NCI-H1092 (cell line): ENCODE results near the gene ARHGEF37.
"Not testable (repeated sequence)": the region's sequence is repeated elsewhere in the genome, so short reads cannot be mapped to it uniquely, and the experiment has no call there.

ENCODE experiments used
- DNase-seq: peaks from one replicate; lab custom pipeline; 2025; lab: John Stamatoyannopoulos, UW

ARHGEF37 gene

DNA sequence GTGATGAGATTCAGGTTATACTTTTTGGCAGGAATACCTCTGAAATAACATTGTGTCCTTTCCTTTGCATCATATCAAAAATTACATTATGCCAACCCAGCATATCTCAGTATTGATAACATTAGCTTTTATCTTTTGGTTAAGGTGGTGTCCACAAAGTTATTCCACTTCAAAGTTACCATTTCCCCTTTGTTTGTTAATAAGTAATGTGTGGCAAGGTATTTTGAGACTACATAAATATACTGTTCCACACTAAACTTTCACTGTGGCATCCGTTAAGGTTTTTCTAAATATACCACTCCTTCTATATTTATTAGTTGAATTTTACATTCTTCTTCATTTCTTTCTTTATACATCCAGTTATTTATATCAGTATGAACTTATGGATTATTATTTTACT lies 14.1 kb upstream of the ARHGEF37 start:
- DNase-seq, result no peak

DNA sequence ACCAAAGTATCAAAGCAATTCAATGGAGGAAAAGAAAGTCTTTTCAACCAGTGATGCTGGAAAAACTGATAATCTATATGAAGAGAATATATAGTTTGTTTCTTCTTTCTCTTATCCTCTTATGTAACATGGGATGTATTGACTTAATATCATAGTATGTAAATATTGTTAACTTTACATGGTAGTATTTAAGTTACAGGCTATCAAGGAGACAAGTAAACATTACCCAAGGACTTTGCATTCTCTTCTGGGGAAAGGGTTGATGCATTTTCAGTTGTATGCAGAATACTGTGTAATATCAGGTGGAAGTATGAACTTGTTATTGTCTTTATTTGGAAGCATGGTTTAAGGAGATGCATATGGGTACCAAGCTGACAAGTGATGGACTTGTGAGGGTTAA lies 9.1 kb upstream of the ARHGEF37 start:
- no peak for DNase-seq

DNA sequence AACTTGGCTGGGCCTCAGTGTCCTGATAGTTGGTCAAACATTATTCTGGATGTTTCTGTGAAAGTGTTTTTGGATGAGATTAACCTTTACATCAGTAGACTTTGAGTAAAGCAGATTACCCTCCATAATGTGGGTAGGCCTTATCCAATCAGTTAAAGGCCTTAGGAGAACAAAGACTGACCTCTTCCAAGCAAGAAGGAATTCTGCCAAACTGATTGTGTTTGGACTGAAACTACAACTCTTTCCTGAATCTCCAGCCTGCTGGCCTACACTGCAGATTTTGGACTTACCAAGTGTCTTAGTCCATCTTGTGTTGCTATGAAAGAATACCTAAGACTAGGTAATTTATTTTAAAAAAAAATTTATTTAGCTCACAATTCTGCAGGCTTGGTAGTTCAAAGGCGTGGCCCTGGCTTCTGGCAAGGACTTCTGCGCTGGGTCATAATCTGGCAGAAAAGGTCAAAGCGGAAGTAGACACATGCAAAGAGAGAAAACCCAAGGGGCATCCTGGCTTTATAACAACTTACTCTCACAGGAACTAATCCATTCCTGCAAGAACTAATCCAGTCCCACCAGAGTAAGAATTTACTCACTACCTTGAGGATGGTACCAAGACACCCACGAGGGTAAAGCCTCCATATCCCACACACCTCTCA lies 8.6 kb upstream of the ARHGEF37 start:
- DNase-seq, result no peak

DNA sequence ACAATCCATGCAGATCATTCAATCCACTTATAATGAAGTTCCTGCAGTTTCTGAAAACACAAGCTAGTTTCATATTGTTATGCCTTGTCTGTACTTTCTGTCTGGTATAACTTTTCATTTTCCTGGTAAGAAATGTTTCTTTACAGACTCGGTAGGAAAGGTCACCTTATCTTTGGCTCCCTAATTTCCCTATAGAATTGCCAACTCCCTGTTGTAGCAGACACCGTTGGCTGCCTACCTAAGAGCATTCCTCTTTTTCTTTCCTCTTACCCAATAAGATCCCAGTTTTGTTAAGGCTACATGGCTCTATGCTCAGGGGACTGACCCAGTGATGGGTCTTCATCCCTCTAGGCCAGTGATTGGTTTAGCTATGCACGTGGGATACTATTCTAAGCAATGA lies 6.2 kb upstream of the ARHGEF37 start:
- DNase-seq, result no peak

DNA sequence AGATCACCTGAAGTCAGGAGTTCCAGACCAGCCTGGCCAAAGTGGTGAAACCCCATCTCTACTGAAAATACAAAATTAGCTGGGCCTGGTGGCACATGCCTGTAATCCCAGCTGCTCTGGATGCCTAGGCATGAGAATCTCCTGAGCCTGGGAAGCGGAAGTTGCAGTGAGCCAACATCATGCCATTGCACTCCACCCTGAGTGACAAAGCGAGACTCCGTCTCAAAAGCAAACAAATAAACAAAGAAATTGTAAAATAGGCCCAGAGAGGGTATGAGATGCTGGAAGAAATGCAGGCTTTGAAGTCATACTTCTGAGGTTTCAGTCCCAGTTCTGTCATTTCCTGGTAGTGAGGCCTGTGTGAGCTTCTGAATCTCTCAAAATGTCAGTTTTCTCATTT lies 5.3 kb upstream of the ARHGEF37 start:
- DNase-seq, result no peak

DNA sequence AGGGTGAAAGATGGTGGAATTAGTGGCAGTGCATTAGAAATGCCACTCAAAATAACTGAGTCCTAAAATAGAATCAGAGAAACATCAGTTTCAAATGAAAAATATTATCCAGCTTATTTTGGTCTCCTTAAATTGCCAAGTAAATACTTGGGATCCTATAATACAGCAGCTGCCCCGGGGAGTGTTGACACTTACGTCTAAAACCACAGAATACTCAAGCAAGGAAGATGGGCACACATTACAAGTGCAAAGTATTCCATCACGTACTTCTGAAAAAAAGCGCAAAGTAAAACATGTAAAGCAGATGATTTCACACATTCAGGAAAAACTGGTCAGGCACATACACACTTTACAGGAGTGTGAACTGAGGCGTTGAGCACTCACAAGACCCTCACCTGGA lies 2.4 kb upstream of the ARHGEF37 start:
- no peak for DNase-seq

DNA sequence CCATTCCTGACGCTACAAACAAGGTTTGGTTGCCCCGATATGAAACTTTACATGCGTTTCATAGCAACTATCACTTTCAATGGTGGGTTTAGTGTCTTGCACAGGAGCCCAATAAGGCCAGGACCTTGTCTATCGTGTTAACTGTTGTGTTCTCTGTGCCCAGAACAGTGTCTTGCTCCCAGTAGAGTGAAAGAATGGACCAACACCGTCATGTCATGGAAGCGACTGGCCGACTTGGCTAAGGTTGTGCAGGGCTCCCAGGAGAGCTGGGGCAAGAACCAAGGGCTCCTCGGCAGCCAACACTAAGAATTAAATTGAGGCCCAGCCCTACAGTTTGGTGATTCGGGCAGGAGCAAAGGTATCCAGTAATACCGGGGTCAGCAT lies 498 bp upstream of the ARHGEF37 start:
- DNase-seq, result no peak

DNA sequence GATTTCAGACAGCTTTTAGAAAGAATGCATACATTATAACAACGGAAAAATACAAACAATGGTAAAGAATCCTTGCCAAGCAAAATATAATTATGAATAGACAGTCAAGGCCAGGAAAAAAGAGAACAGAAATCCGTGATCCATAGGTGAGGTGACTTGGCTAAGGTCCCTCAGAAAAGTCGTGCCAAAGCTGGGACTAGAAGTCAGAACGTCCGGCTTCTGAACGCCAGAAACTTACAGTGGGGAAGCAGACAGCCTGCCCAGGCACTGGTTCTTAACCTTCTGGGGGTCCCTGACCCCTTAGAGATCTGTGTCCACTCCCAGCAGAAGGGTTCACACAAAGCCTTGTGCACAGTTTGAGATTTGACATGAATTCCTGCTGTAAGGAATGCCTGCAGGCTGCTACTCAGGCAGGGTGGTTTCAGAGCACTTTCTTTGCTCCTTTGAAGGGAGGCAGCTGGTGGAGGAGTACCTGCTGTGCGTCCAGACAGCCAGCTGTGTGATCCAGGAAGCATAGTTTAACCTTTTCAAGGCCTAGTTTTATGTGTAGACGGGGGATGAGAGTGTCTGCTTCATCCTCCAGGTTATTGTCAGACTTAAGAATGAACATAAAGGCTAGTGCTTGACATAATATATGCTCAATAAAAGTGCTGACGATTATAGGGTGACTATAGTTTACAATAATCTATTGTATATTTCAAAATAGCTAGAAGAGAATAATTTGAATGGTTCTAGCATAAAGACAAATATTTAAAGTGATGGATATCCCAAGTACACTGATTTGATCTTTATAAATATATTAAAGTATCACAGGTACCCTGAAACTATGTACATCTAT lies 852 bp downstream of the ARHGEF37 start:
- peak; percentile 40 for DNase-seq

DNA sequence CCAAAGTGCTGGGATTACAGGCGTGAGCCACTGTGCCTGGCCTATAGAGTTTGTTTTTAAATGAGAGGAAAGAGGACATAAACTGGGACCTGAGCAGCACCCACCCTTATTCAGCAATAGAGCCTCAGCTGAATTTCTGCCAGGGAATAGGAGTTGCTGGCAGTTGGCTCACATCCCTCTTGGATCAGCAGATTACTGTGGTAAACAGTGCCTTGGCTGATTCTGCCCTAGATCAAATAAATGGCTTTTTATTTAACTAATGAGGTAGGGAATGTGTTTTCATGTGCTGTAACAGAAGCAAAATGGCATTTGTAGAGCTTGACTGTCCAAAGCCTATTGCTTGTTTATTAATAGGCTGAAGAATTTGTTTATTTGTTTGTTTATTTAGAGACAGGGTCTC lies 2.1 kb downstream of the ARHGEF37 start:
- peak; percentile 76 for DNase-seq

DNA sequence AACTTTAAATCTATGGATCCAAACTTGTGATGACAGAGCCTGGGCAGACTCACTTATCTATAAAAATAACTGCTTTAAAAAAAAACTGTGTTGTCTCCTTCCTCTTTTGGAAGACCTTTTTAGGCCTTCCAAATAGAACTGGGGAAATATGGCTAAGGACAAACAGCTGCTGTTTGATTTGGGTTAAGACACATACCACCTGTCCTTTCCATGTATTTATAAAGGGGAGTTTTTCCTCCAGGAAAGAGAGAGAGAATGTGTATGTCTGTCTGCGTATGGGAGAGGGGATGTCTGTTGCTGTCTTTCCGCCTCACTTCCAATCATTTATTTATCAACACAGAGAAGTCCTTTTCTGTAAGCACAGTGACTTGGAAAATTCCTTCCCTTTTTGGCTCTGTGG lies 2.8 kb downstream of the ARHGEF37 start:
- no peak for DNase-seq

DNA sequence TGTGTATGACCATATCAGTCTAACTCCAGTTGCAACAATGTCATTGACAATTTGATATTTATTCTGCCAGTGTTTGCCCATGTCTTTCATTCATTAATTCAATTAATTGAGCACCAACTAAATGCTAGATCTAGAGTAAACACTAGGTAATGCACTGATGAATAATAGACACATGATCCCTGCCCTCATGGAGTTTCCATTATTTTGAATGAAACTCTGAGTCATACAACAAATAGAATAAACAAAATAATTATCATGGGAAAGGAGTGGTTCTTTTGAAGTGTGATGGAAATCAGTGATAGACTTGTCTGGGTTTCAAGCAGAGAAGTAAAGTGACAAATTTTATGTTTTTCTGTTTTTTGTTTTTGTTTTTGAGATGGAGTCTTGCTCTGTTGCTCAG lies 4.6 kb downstream of the ARHGEF37 start:
- DNase-seq, result no peak

DNA sequence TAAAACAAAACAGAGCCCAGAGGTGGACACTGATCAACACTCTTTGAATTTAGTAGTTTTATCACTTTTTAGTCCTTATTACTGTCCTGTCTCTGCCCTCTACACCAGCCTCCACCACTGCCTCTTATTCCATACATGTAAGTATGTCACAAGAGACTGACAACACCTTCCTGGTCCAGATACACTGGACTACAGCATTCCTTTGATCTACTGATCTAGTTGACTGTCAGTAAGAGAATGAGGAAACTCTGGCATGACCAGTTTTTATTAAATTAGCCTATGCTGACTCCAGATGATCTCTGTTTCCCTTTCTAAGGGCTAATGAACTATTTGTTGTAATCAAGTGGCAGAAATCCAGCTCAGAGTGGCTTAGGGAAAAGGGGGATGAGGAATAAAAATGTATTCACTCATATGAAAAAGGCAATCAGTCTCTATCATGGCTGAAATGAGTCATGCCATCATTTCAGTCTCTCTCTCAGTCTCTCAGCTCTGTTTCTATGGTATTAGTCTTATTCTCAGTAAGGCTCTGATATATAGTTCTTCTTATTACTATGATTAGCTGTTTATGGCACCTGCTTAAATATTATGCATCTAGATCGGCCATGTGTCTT lies 5.5 kb downstream of the ARHGEF37 start:
- no peak for DNase-seq

DNA sequence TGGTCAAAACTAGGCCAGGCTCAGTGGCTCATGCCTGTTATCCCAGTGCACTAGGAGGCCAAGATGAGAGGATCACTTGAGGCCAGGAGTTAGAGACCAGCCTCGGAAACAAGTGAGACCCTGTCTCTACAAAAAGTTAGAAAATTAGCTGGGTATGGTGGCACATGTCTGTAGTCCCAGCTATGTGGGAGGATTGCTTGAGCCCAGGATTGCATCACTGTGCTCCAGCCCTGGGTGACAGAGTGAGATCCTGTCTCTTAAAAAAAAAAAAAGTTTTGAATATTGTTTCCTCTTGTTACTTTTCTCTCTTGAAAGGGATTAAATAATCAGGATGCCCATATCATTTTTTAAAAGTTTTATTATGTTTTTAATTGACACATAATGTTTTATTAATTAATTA lies 7.6 kb downstream of the ARHGEF37 start:
- DNase-seq, result no peak

DNA sequence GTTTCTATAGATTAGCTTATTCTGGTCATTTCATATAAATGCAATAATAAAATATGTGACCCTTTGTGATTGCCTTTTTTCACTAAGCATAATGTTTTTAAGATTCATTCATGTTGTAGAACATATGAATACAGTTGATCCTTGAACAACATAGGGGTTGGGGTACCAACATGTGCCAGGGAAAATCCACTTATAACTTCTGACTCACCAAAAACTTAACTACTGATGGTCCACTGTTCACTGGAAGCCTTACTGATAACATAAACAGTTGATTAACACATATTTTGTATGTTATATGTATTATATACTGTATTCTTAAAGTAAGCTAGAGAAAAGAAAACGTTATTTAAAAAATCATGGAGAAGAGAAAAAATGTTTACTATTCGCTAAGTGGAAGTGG lies 12.1 kb downstream of the ARHGEF37 start:
- no peak for DNase-seq

DNA sequence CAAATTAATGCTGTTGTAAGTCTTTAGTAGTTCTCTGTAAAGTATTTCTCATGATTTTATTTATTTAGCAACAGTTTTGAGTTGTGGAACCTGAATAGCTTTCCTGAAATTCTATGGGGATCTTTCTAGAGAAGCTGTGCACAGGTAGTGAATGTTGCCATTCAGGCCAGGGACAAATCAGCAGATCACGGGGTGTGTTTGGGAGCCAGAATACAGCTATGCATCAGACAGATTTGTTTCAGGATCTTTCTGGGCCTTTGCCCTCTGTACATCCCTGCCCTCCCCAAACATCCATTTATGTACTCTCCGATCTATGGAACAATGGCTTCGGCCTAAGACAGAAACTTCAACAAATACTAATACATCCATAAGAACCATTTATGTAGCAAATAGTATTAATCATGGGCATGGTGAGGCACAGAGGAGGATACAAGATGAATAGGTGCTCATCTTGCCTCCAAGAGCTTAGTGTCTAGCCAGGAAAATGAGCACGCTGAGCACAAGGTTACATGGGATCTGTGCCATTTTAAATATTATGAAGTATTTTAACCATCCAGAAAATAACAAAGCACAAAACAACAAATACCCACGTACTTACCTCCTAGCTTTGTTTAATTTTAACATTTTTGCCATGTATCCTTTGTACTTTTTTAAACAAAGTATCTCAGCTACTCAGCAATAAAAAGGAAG lies 13.1 kb downstream of the ARHGEF37 start:
- no peak for DNase-seq

DNA sequence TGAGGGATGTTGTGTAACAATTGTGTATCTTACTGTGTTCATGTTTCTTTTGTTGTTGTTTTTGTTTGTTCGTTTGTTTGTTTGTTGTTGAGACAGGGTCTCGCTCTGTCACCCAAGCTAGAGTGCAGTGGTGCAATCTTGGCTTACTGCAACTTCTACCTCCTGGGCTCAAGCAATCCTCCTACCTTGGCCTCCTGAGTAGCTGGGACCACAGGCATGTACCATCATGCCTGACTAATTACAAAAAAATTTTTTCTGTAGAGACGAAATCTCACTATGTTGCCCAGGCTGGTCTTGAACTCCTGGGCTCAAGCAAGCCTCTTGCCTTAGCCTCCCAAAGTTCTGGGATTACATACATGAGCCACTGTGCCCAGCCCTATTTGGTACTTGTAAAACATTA lies 13.8 kb downstream of the ARHGEF37 start:
- DNase-seq, result not testable (repeated sequence)

DNA sequence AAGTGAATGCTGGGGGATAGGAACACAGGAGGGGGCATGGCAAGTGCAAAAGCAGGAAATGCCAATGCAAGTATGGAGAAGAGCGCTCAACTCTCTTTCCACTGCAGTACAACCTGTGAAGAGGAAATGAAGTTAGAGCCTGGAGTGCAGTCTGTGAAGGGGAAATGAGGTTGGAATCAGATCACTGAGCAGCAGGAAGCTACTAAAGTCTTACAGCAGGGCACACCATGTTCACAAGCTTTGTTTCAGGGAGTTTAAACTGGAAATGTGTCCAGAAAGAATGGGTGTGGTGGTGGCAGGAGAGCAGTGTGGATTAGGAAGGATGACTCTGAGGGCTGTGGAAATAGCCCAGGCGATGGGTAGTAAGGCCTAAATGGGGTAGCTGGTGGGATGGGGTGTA lies 15.4 kb downstream of the ARHGEF37 start:
- DNase-seq, result no peak

DNA sequence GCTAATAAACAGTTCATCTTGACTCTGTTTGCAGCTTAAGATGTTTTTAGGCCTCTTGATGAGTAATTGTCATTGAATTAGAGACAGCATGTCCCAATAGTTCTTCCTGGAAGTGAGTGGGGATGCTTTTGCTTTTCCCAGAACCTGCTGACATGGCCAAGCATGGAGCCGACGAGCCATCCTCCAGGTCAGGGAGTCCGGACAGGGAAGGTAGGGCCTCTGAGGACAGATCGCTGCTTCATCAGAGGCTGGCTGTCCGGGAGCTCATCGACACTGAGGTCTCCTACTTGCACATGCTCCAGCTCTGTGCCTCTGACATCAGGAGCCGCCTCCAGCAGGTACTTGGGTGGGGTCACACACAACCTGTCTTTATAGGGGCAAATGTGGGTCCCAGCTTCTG lies 16.3 kb downstream of the ARHGEF37 start:
- DNase-seq, result no peak

DNA sequence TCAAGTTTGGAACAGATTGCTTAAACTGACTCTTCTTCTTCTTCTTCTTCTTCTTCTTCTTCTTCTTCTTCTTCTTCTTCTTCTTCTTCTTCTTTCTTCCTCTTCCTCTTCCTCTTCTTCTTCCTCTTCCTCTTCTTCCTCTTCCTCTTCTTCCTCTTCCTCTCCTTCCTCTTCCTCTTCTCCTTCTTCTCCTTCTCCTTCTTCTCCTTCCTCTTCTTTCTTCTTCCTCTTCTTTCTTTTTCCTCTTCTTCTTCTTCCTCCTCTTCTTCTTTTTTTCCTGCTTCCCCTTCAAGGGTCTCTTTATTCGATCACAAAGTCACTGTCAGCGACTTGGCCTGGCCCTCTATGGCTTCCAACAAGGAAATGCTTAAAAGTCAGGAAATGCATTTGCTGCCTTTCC lies 16.9 kb downstream of the ARHGEF37 start:
- DNase-seq, result not testable (repeated sequence)

DNA sequence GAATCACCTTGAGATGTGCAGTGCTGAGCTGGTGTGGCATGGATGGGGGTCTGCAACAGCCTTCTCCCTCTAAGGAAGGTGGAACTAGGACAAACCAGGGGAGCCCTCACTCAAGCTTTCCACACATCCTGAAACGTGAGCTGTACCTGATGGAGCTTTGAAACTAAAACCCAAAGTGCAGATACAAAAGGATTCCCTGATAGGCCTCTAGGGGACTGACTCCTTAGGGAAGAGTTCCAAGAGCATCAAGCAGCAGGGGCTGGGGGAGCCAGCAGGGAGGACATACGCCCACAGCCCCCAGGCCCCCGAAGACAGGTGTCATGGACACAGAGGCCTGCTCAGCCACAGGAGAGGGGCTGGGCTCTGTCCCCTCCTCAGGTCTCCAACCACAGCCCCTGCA lies 17.7 kb downstream of the ARHGEF37 start:
- no peak for DNase-seq

DNA sequence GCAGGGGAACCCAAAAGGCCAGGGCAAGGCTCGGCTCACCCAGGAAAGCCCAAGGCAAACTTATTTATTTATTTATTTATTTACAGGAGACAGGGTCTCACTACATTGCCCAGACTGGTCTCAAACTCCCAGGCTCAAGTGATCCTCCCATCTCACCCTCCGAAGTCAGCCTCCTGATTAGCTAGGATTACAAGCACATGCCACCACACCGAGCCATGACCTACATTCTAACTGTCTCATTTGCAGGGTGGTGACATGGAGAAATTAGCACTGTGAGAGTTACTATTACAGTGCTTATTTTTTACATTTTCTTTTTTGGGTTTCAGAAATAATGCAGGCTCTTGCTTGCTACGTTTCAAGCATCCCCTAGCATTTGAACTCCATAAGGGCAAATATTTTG lies 18.1 kb downstream of the ARHGEF37 start:
- DNase-seq, result no peak

DNA sequence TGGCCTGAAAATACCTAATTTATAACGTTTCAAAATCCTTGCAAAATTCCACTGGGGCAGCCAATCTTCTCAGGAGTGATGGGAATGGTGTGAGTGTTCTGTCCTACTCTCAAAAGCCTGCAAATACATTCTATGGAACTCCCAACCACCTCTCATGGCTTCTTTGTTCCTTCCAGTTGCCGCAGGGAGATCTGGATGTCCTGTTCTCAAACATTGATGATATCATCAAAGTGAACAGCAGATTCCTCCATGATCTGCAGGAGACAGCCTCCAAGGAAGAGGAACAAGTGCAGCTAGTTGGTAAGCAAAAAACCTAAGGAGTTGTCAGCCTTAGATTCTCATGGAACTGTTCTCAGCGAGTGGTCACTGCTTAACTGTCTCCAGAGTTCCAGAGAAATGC lies 19.6 kb downstream of the ARHGEF37 start:
- DNase-seq, result no peak

DNA sequence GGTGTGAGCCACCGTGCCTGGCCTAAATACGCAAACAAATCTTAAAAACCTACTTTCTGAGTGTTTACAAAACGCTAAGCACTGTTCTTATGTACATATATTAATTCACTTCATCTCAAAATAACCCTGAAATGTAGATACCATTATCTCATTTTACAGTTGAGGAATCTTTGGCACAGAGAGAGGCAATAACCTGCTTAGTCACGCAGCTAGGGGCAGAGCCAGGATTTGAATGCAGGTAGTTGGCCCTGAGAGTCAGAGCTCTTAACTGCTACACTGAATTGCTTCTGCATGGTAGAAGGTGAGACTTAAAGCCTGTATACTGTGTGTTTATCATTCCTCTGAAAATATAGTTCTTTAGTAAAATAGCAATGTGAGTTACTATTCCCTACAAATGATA lies 21.9 kb downstream of the ARHGEF37 start:
- DNase-seq, result no peak
